ENCODE results near the gene LYAR.

GRCh38 chr4:4289055-4289454, 899 bp downstream of the LYAR start:
- TF ChIP-seq CTCF (IDR thresholded peaks at IDR 0.05; ENCODE audit: insufficient read depth, low read length, poor library complexity, severe bottlenecking) (no peak), EZH2phosphoT487 (conservative IDR thresholded peaks at IDR 0.05; ENCODE audit: low read length) (no peak)
